ENCODE results near the gene FBLN2.

FBLN2 gene

GRCh38 chr3:13543253-13543652 lies 5.7 kb upstream of the FBLN2 start:
- DNase-seq (ENCODE audit: low read depth), result no peak
- no peak overlapping the region for H3K4me3 ChIP-seq (ENCODE audit: low read depth, low read length)
- no peak for TF ChIP-seq CTCF (IDR thresholded peaks at IDR 0.05; ENCODE audit: insufficient read depth, low read depth, low read length, missing control alignments)

GRCh38 chr3:13544293-13544831 lies 4.6 kb upstream of the FBLN2 start:
- DNase-seq (ENCODE audit: low read depth), result no peak
- no peak for TF ChIP-seq CTCF (IDR thresholded peaks at IDR 0.05; ENCODE audit: insufficient read depth, low read depth, low read length, missing control alignments)
- no peak overlapping the region for H3K4me3 ChIP-seq (ENCODE audit: low read depth, low read length)

GRCh38 chr3:13544951-13545651 lies 3.8 kb upstream of the FBLN2 start:
- H3K4me3 ChIP-seq (ENCODE audit: low read depth, low read length), result no peak overlapping the region
- DNase-seq (ENCODE audit: low read depth), result no peak
- TF ChIP-seq CTCF (IDR thresholded peaks at IDR 0.05; ENCODE audit: insufficient read depth, low read depth, low read length, missing control alignments), result no peak

GRCh38 chr3:13545952-13546454 lies 2.9 kb upstream of the FBLN2 start:
- H3K4me3 ChIP-seq (ENCODE audit: low read depth, low read length), result no peak overlapping the region
- no peak for DNase-seq (ENCODE audit: low read depth)
- TF ChIP-seq CTCF (IDR thresholded peaks at IDR 0.05; ENCODE audit: insufficient read depth, low read depth, low read length, missing control alignments), result no peak

- no peak overlapping the region for H3K4me3 ChIP-seq (ENCODE audit: low read depth, low read length)
- DNase-seq (ENCODE audit: low read depth), result no peak
- no peak for TF ChIP-seq CTCF (IDR thresholded peaks at IDR 0.05; ENCODE audit: insufficient read depth, low read depth, low read length, missing control alignments)
Observed at GRCh38 chr3:13546667-13547171, 2.2 kb upstream of the FBLN2 start.

GRCh38 chr3:13547591-13548371 lies 1.1 kb upstream of the FBLN2 start:
- no peak for TF ChIP-seq CTCF (IDR thresholded peaks at IDR 0.05; ENCODE audit: insufficient read depth, low read depth, low read length, missing control alignments)
- no peak overlapping the region for H3K4me3 ChIP-seq (ENCODE audit: low read depth, low read length)
- no peak for DNase-seq (ENCODE audit: low read depth)
